ENCODE results near the gene CDC7.

DNA sequence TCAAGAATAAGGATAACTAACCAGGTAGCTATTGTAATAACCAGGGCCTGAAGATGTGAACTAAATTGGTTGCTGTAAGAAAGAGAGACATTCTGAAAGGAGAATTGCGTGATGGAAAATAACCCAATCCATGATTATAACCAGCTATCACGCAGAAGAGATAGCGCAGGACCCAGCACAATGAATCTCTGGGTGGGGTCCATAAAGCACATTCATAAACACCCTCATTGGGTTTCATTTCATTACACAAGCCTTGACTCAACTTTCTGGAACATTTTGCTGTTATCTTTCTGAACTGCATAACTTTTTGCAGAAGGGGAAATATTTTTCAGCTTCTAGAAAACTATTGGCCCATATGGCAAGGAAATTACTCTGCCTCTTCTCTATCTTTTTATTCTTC is 45.3 kb upstream of the CDC7 start:
- TF ChIP-seq, protein P1, sequence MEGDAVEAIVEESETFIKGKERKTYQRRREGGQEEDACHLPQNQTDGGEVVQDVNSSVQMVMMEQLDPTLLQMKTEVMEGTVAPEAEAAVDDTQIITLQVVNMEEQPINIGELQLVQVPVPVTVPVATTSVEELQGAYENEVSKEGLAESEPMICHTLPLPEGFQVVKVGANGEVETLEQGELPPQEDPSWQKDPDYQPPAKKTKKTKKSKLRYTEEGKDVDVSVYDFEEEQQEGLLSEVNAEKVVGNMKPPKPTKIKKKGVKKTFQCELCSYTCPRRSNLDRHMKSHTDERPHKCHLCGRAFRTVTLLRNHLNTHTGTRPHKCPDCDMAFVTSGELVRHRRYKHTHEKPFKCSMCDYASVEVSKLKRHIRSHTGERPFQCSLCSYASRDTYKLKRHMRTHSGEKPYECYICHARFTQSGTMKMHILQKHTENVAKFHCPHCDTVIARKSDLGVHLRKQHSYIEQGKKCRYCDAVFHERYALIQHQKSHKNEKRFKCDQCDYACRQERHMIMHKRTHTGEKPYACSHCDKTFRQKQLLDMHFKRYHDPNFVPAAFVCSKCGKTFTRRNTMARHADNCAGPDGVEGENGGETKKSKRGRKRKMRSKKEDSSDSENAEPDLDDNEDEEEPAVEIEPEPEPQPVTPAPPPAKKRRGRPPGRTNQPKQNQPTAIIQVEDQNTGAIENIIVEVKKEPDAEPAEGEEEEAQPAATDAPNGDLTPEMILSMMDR (IDR thresholded peaks at IDR 0.05; ENCODE audit: poor library complexity, severe bottlenecking), result no peak
- TF ChIP-seq TAF1 (IDR thresholded peaks at IDR 0.05; ENCODE audit: low read depth), result no peak
- TF ChIP-seq, protein P2, sequence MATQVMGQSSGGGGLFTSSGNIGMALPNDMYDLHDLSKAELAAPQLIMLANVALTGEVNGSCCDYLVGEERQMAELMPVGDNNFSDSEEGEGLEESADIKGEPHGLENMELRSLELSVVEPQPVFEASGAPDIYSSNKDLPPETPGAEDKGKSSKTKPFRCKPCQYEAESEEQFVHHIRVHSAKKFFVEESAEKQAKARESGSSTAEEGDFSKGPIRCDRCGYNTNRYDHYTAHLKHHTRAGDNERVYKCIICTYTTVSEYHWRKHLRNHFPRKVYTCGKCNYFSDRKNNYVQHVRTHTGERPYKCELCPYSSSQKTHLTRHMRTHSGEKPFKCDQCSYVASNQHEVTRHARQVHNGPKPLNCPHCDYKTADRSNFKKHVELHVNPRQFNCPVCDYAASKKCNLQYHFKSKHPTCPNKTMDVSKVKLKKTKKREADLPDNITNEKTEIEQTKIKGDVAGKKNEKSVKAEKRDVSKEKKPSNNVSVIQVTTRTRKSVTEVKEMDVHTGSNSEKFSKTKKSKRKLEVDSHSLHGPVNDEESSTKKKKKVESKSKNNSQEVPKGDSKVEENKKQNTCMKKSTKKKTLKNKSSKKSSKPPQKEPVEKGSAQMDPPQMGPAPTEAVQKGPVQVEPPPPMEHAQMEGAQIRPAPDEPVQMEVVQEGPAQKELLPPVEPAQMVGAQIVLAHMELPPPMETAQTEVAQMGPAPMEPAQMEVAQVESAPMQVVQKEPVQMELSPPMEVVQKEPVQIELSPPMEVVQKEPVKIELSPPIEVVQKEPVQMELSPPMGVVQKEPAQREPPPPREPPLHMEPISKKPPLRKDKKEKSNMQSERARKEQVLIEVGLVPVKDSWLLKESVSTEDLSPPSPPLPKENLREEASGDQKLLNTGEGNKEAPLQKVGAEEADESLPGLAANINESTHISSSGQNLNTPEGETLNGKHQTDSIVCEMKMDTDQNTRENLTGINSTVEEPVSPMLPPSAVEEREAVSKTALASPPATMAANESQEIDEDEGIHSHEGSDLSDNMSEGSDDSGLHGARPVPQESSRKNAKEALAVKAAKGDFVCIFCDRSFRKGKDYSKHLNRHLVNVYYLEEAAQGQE (IDR thresholded peaks at IDR 0.05; ENCODE audit: borderline replicate concordance), result no peak
- no peak for TF ChIP-seq EZH2 (IDR thresholded peaks at IDR 0.05; ENCODE audit: borderline replicate concordance, insufficient read depth, low read length, poor library complexity, severe bottlenecking)
- TF ChIP-seq RAD21 (conservative IDR thresholded peaks at IDR 0.05), result no peak
- TF ChIP-seq POLR2AphosphoS5 (IDR thresholded peaks at IDR 0.05), result no peak

All from neural cell (in vitro differentiated cells).